UCSD-AML1 (cell line): ENCODE data around the gene RGSL1.

ENCODE experiments used
- DNase-seq: peaks from one replicate; lab custom pipeline; 2025; ENCODE audit not compliant: unreplicated experiment; lab: John Stamatoyannopoulos, UW

The RGSL1 gene

DNA sequence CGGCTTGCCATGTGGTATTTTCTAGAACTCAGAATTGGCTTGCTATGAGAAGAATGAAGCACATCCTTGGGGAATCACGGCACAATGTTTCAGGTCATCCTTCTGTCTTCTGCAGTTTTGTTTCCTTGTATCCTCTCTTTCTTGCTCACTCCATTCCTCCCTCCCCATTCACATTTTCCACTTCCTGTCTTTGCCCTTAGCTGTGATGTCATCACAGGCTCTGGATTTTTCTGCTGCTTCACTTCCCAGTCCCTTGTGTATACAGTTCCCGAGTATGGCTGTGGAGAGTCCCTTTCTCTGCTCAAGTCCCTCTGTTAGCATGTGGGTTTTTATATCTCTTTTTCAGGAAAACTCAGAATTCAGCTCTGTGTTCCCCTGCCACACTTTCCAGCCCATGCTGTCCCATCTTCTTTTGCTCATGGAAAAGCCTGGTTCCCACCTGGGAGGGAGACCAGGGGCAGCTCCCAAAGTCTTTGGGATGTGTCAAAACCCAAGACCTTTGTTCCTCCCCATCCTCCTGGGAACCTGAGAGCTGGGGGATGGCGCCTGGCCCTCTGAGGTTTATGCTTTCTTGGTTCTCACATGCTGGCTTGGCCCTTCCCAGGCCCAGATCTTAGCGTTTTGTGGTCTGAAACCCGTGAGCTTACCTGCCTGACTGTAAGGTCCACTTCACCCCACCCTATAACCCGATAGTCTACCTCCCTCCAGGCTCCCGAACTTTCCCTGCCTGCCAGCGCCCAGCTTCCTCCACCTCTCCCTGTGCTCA lies 159.1 kb downstream of the RGSL1 start:
- no peak for DNase-seq
